Mammary microvascular endothelial cell (primary cell): ENCODE measurements around the gene GTF3A. TPM values are rescaled to one million over a fixed set of nuclear protein-coding genes. Genes with fewer than 3 reads are reported as not detected.

Source experiments
- total RNA-seq: library from RNA; depleted of rRNA; stranded (reverse); fragments of >200 nt; gene quantifications from 2 replicates; pipeline ENCODE4 v1.2.3, GENCODE V29; 2015

GTF3A gene
- total RNA-seq: 150 and 159 TPM in 2 replicates

GRCh38 chr13:27424246-27425157, at the start of gene GTF3A:
Gene GTF3A (plus strand): TSS chr13:27424619.

DNA sequence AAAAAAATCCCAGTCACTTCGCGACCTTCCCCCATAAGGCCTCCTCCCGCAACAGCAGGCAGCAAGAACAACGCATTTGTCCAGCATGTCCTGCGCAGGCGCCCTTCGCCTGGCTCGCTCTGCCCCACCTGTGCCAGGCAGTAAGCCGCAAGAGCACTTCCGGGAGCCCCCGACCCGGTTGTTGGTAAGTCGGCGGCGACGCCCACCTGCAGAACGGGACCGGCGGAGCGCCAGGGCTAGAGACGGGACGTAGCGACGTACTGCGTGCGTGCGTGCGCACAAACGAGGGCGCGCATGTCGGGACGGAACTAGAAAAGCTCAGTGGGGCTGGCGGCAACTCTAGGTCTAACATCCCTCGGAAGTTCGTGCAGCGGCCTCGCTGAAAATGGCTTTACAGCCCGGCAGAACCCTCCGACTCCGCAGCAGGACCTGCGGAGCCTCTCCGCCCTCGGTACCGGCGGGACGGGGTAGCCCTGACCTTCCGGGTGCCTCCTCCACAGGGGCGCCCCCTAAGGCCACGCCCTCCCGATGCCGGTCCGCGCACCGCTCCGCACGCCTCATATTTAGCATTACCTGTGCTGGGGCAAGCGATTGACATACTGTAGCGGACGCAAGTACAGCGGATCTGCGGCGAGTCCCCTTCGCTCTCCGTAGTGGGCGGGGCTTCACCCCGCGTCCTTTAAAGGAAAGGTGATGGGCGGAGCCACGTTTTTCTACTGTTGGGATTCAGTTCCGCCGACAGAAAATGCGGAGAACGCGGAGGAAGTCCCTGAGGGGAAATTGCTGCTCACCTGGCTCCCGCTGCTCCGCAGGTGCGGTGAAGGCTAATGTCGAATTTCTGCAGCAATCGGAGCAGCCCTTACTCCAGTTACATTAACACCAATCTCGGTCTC, 25.8 kb downstream of the GTF3A start, which contains the start of gene MTIF3:
Gene MTIF3 (minus strand): TSS at position 629 of the 893 bp plus-strand sequence. CDS start 10,116 bp downstream, outside the sequence.

Other genes starting within 250 kb of the GTF3A start
- 1,211 and 1,350 TPM in 2 replicates for gene RPL21, start 173.1 kb upstream of the GTF3A start, total RNA-seq
- 5.8 and 6.4 TPM in 2 replicates for gene RASL11A, start 153.8 kb upstream of the GTF3A start, total RNA-seq
- gene MTIF3, start 25.9 kb downstream of the GTF3A start, total RNA-seq: 40.0 and 83.2 TPM in 2 replicates
- gene LNX2, start 195.9 kb downstream of the GTF3A start, total RNA-seq: 5.7 and 5.8 TPM in 2 replicates
- gene POLR1D, start 197.3 kb downstream of the GTF3A start, total RNA-seq: 99.9 and 123 TPM in 2 replicates